ENCODE measurements around the gene LRRN2.

LRRN2 gene

GRCh38 chr1:204627436-204627835, 58.1 kb downstream of the LRRN2 start:
- in situ Hi-C loops (cut with HindIII; ENCODE audit: low sequenced_read_pairs): no loop called here
- TF ChIP-seq, protein P1, sequence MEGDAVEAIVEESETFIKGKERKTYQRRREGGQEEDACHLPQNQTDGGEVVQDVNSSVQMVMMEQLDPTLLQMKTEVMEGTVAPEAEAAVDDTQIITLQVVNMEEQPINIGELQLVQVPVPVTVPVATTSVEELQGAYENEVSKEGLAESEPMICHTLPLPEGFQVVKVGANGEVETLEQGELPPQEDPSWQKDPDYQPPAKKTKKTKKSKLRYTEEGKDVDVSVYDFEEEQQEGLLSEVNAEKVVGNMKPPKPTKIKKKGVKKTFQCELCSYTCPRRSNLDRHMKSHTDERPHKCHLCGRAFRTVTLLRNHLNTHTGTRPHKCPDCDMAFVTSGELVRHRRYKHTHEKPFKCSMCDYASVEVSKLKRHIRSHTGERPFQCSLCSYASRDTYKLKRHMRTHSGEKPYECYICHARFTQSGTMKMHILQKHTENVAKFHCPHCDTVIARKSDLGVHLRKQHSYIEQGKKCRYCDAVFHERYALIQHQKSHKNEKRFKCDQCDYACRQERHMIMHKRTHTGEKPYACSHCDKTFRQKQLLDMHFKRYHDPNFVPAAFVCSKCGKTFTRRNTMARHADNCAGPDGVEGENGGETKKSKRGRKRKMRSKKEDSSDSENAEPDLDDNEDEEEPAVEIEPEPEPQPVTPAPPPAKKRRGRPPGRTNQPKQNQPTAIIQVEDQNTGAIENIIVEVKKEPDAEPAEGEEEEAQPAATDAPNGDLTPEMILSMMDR (IDR thresholded peaks at IDR 0.05; ENCODE audit: low read depth, low read length, missing control alignments): no peak
- DNase-seq (ENCODE audit: low read depth): no peak
- H3K4me3 ChIP-seq (ENCODE audit: low read depth, low read length): no peak overlapping the region

DNA sequence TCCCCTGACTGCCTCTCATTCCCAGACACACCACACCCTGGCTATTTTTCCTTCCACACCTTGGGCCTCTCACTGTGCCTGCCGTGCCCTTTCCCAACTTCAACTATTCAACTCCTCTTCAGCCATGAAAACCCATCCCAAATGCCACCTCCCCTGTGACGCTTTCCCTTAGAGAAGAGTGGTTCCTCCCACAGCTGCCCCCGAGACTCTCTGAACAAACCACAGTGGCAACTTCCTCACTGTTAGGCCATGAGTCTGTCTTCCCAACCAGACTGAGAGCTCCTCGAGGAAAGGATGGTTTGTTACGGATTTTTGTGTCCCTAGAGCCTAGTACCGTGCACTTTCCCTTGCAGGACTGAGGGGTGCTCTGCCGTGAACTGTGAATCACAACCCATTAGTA, 59.2 kb downstream of the LRRN2 start:
- H3K4me3 ChIP-seq (ENCODE audit: low read depth, low read length): no peak overlapping the region
- no peak for DNase-seq (ENCODE audit: low read depth)
- in situ Hi-C loops (cut with HindIII; ENCODE audit: low sequenced_read_pairs): no loop called here
- TF ChIP-seq, protein P1 (IDR thresholded peaks at IDR 0.05; ENCODE audit: low read depth, low read length, missing control alignments): no peak

- DNase-seq (ENCODE audit: low read depth): no peak
- in situ Hi-C loops (cut with HindIII; ENCODE audit: low sequenced_read_pairs): no loop called here
- no peak overlapping the region for H3K4me3 ChIP-seq (ENCODE audit: low read depth, low read length)
- TF ChIP-seq, protein P1 (IDR thresholded peaks at IDR 0.05; ENCODE audit: low read depth, low read length, missing control alignments): no peak
Observed at GRCh38 chr1:204624631-204625216, 60.8 kb downstream of the LRRN2 start.

GRCh38 chr1:204623894-204624361, 61.6 kb downstream of the LRRN2 start:
- no peak overlapping the region for H3K4me3 ChIP-seq (ENCODE audit: low read depth, low read length)
- in situ Hi-C loops (cut with HindIII; ENCODE audit: low sequenced_read_pairs): no loop called here
- DNase-seq (ENCODE audit: low read depth): no peak
- TF ChIP-seq, protein P1 (IDR thresholded peaks at IDR 0.05; ENCODE audit: low read depth, low read length, missing control alignments): no peak

DNA sequence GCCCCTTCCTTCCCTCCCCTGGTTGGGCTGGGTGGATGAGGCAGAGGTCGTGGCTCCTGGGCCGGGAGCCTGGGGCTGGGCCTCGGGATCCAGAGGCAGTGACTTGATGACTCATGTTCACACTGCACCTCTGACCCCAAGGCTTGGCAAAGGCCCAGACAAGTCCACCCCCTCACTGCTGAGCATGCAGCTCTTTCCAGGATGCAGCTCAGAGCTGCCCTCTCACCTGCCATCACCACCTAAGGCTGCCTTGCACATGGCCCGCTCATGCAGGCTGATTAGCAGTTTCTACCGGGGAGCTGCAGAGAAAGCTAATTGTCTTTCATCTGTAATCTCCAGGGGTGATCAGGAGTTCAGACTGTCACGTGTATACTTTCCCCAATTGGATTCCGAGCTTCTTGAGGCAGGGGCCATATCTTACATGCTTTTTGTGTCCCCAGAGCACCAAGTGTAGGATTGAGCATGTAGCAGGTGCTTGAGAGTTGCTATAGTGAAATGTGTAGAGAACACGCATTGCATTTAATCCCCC, 62.1 kb downstream of the LRRN2 start:
- no peak overlapping the region for H3K4me3 ChIP-seq (ENCODE audit: low read depth, low read length)
- no peak for DNase-seq (ENCODE audit: low read depth)
- in situ Hi-C loops (cut with HindIII; ENCODE audit: low sequenced_read_pairs): no loop called here
- TF ChIP-seq, protein P1 (IDR thresholded peaks at IDR 0.05; ENCODE audit: low read depth, low read length, missing control alignments): no peak

- TF ChIP-seq, protein P1 (IDR thresholded peaks at IDR 0.05; ENCODE audit: low read depth, low read length, missing control alignments): no peak
- DNase-seq (ENCODE audit: low read depth): no peak
- no peak overlapping the region for H3K4me3 ChIP-seq (ENCODE audit: low read depth, low read length)
- in situ Hi-C loops (cut with HindIII; ENCODE audit: low sequenced_read_pairs): no loop called here
Observed at GRCh38 chr1:204621996-204622395, 63.5 kb downstream of the LRRN2 start.
